ENCODE data around the gene MYBPC2.

GRCh38 chr19:50467566-50467965, 34.9 kb downstream of the MYBPC2 start:
- TF ChIP-seq YY1 (tag by site-specific recombination; IDR thresholded peaks at IDR 0.05) (no peak), ZNF114 (tag by site-specific recombination; IDR thresholded peaks at IDR 0.05) (no peak), CTCF (tag by site-specific recombination; IDR thresholded peaks at IDR 0.05) (no peak), ZNF10 (tag by site-specific recombination; IDR thresholded peaks at IDR 0.05) (no peak), ZNF513 (tag by site-specific recombination; IDR thresholded peaks at IDR 0.05) (no peak), ZNF302 (tag by site-specific recombination; IDR thresholded peaks at IDR 0.05; ENCODE audit: low read depth) (no peak), ZNF157 (tag by site-specific recombination; IDR thresholded peaks at IDR 0.05) (no peak), PBX3 (CRISPR knock-in tag; IDR thresholded peaks at IDR 0.05) (no peak), PATZ1 (tag by site-specific recombination; IDR thresholded peaks at IDR 0.05) (no peak), SP7 (tag by site-specific recombination; IDR thresholded peaks at IDR 0.05) (no peak), ZNF16 (tag by site-specific recombination; IDR thresholded peaks at IDR 0.05; ENCODE audit: low read depth) (no peak), ZNF146 (tag by site-specific recombination; IDR thresholded peaks at IDR 0.05) (no peak), SETDB1 (IDR thresholded peaks at IDR 0.05; ENCODE audit: insufficient read length, low read length) (no peak)
